ENCODE results near the gene CD1C. TPM values are rescaled to one million over a fixed set of nuclear protein-coding genes. Genes with fewer than 3 reads are reported as not detected.
A peak's percentile ranks its signal among the peaks of the same experiment; 100 is the strongest.

Gene CD1C
- polyA plus RNA-seq, 3 donors: 43.4 to 55.4 (median 45.8) TPM

DNA sequence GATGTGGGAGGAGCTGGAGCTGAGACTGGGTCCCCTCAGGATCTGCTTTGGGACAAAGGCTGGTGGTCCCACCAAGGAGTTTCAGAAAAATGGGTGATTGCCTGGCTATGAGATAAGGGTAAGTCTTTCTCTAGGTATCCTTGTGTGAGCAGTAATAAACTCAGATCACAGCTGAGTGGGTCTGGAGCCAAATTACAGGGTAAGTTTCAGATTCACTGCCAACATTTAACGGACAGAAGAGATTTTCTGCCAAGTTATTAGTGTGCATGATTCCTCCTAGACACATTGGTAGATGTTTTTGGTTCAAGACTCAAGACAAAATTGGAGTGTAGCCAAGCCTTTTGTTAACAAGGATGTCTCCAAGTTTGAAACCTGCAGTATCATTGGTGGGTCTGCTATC, 34.1 kb downstream of the CD1C start:
- Mint-ChIP-seq H3K4me1 (peaks cover 20% of the 10 kb centered on the region), H3K9me3 (peaks cover 4 to 14% (median 8%) of the 10 kb centered on the region in 7 donors), H3K27ac (peak overlapping the region in 1 of 7 donors; percentile 43), H3K4me3 (no peak overlapping the region), H3K36me3 (peaks cover 3 to 5% of the 10 kb centered on the region in 2 donors), H3K27me3 (ENCODE audit: low read depth in 3 of 3) (peaks cover 12 to 17% (median 13%) of the 10 kb centered on the region in 3 donors)
- Histone ChIP-seq H3K27ac (ENCODE audit: low read depth in 1 of 2, low read length in 2 of 2) (no peak overlapping the region), H3K79me2 (ENCODE audit: insufficient read depth, low read length) (no peaks in the 10 kb centered on the region), H3K36me3 (replicated peaks in 1 of 2; ENCODE audit: control insufficient read depth in 1 of 2, insufficient read depth in 2 of 2, low read length in 2 of 2) (no peaks in the 10 kb centered on the region), H3K4me2 (replicated peaks; ENCODE audit: extremely low read depth, low read length, poor library complexity, severe bottlenecking) (peak overlapping the region; percentile 60), H2AFZ (ENCODE audit: insufficient read depth, low read depth, low read length, poor library complexity, severe bottlenecking) (no peak overlapping the region), H3K9ac (ENCODE audit: insufficient read depth, low read length, poor library complexity, severe bottlenecking) (no peak overlapping the region), H3K4me1 (ENCODE audit: control insufficient read depth in 1 of 2, insufficient read depth in 2 of 2, low read length in 2 of 2) (peaks cover 36 to 43% of the 10 kb centered on the region in 2 donors), H3K9me3 (replicated peaks in 1 of 2; ENCODE audit: control insufficient read depth in 1 of 2, insufficient read depth in 1 of 2, low read length in 2 of 2) (peaks cover 0 to 4% of the 10 kb centered on the region in 2 donors), H4K20me1 (ENCODE audit: insufficient read depth, low read length) (no peaks in the 10 kb centered on the region), H3K4me3 (replicated peaks in 1 of 3; ENCODE audit: low read depth in 2 of 3, low read length in 3 of 3) (peak overlapping the region in 1 of 3 experiments; percentile 52), H3K27me3 (ENCODE audit: control insufficient read depth in 2 of 2, insufficient read depth in 2 of 2, low read length in 2 of 2) (peaks cover 3 to 14% of the 10 kb centered on the region in 2 donors)
- no CpG with 5 or more reads among the region's 1 CpG for WGBS (ENCODE audit: insufficient coverage)
- TF ChIP-seq, protein P1, sequence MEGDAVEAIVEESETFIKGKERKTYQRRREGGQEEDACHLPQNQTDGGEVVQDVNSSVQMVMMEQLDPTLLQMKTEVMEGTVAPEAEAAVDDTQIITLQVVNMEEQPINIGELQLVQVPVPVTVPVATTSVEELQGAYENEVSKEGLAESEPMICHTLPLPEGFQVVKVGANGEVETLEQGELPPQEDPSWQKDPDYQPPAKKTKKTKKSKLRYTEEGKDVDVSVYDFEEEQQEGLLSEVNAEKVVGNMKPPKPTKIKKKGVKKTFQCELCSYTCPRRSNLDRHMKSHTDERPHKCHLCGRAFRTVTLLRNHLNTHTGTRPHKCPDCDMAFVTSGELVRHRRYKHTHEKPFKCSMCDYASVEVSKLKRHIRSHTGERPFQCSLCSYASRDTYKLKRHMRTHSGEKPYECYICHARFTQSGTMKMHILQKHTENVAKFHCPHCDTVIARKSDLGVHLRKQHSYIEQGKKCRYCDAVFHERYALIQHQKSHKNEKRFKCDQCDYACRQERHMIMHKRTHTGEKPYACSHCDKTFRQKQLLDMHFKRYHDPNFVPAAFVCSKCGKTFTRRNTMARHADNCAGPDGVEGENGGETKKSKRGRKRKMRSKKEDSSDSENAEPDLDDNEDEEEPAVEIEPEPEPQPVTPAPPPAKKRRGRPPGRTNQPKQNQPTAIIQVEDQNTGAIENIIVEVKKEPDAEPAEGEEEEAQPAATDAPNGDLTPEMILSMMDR (IDR thresholded peaks at IDR 0.05): no peak
- no peak for DNase-seq
- intact Hi-C loops (cut with micrococcal nuclease): no loop called here

DNA sequence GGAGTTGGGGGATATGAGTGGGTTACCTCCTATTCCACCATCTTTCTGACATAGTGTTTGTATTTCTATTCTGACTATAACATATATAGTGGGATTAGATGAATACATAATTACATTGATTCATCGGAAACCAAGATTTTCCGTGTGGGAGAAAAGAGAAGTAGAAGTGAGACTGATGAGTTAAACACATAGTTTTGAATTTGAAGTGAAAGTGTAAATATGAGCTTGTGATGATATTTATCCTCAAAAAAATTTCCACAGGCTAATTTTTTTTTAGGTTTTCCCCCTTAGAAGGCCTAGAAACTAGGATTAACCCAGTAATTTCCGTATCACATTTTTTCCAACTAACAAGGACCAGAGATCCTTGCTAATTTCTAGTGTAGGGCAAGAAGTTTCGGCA, 34.7 kb downstream of the CD1C start:
- TF ChIP-seq, protein P1 (IDR thresholded peaks at IDR 0.05): no peak
- H3K4me3 Mint-ChIP-seq: peak overlapping the region; percentile 53 to 86
- H2AFZ ChIP-seq (ENCODE audit: insufficient read depth, low read depth, low read length, poor library complexity, severe bottlenecking): no peak overlapping the region
- peaks cover 3 to 14% of the 10 kb centered on the region in 2 donors for H3K27me3 ChIP-seq (ENCODE audit: control insufficient read depth in 2 of 2, insufficient read depth in 2 of 2, low read length in 2 of 2)
- peak overlapping the region in 3 of 7 donors; percentile 43 to 85 (median 62) for H3K27ac Mint-ChIP-seq
- H3K79me2 ChIP-seq (ENCODE audit: insufficient read depth, low read length): no peaks in the 10 kb centered on the region
- peaks cover 0 to 4% of the 10 kb centered on the region in 2 donors for H3K9me3 ChIP-seq (replicated peaks in 1 of 2; ENCODE audit: control insufficient read depth in 1 of 2, insufficient read depth in 1 of 2, low read length in 2 of 2)
- peaks cover 5 to 6% of the 10 kb centered on the region in 2 donors for H3K36me3 Mint-ChIP-seq
- WGBS (ENCODE audit: insufficient coverage): no CpG with 5 or more reads among the region's 4 CpGs
- peaks cover 12 to 17% (median 13%) of the 10 kb centered on the region in 3 donors for H3K27me3 Mint-ChIP-seq (ENCODE audit: low read depth in 3 of 3)
- H3K4me3 ChIP-seq (replicated peaks in 1 of 3; ENCODE audit: low read depth in 2 of 3, low read length in 3 of 3): peak overlapping the region; percentile 27 to 52 (median 46)
- peaks cover 41 to 49% of the 10 kb centered on the region in 2 donors for H3K4me1 ChIP-seq (ENCODE audit: control insufficient read depth in 1 of 2, insufficient read depth in 2 of 2, low read length in 2 of 2)
- peak overlapping the region; percentile 60 for H3K4me2 ChIP-seq (replicated peaks; ENCODE audit: extremely low read depth, low read length, poor library complexity, severe bottlenecking)
- peaks cover 20% of the 10 kb centered on the region for H3K4me1 Mint-ChIP-seq
- peak in 2 of 3 donors; percentile 19 to 28 for DNase-seq
- peak overlapping the region in 1 of 2 donors; percentile 34 for H3K27ac ChIP-seq (ENCODE audit: low read depth in 1 of 2, low read length in 2 of 2)
- no peaks in the 10 kb centered on the region for H3K36me3 ChIP-seq (replicated peaks in 1 of 2; ENCODE audit: control insufficient read depth in 1 of 2, insufficient read depth in 2 of 2, low read length in 2 of 2)
- H4K20me1 ChIP-seq (ENCODE audit: insufficient read depth, low read length): no peaks in the 10 kb centered on the region
- intact Hi-C loops (cut with micrococcal nuclease): no loop called here
- H3K9me3 Mint-ChIP-seq: peaks cover 5 to 14% (median 7%) of the 10 kb centered on the region in 7 donors
- no peak overlapping the region for H3K9ac ChIP-seq (ENCODE audit: insufficient read depth, low read length, poor library complexity, severe bottlenecking)

Measured in CD14-positive monocyte (primary cell).